MCF 10A (cell line): Measurements from ENCODE around the gene MXRA8. TPM values are rescaled to one million over a fixed set of nuclear protein-coding genes. Genes with fewer than 3 reads are reported as not detected.

Experiments
- BruUV-seq: library from RNA; stranded (reverse); fragments of 400-500 nt; replicated peaks from 2 replicates; lab custom pipeline; 2021; lab: Mats Ljungman, UMichigan
- CTCF ChIA-PET: fragments of 300-600 bp; sonication (Branson Sonifier 250); formaldehyde crosslinking; extraction: SDS; loops from one replicate; lab custom pipeline; 2021; ENCODE audit warnings: antibody characterized with exemption, inconsistent platforms; lab: Yijun Ruan, JAX
- POLR2A ChIA-PET: fragments of 300-600, 350-650 bp; sonication (Branson Sonifier 250); formaldehyde crosslinking; extraction: SDS; loops from one replicate; lab custom pipeline; 2020; ENCODE audit warnings: antibody characterized with exemption, inconsistent platforms; lab: Yijun Ruan, JAX
- DNase-seq: peaks from one replicate; pipeline ENCODE4 v3.0.0-alpha.2; 2018; ENCODE audit not compliant: unreplicated experiment
- H3K27ac Mint-ChIP-seq: one replicate; pipeline ENCODE4 v1.8.0; 2022; ENCODE audit warnings: mild to moderate bottlenecking, low read depth, mixed read lengths; ENCODE audit not compliant: unreplicated experiment
- H3K27me3 Mint-ChIP-seq: one replicate; pipeline ENCODE4 v1.8.0; 2022; ENCODE audit warnings: mixed read lengths; ENCODE audit not compliant: insufficient read depth, unreplicated experiment
- H3K36me3 Mint-ChIP-seq: one replicate; pipeline ENCODE4 v1.8.0; 2022; ENCODE audit warnings: mild to moderate bottlenecking, moderate library complexity, mixed read lengths; ENCODE audit not compliant: insufficient read depth, unreplicated experiment
- H3K4me1 Mint-ChIP-seq: one replicate; pipeline ENCODE4 v1.8.0; 2022; ENCODE audit warnings: mixed read lengths; ENCODE audit not compliant: insufficient read depth, unreplicated experiment
- H3K4me3 Mint-ChIP-seq: one replicate; pipeline ENCODE4 v1.8.0; 2022; ENCODE audit warnings: mild to moderate bottlenecking, moderate library complexity, mixed read lengths; ENCODE audit not compliant: unreplicated experiment
- H3K9me3 Mint-ChIP-seq: one replicate; pipeline ENCODE4 v1.8.0; 2022; ENCODE audit warnings: mixed read lengths; ENCODE audit not compliant: unreplicated experiment
- intact Hi-C: fragments of 100-400 bp; cut with micrococcal nuclease; formaldehyde crosslinking; loops from 2 replicates; pipeline ENCODE4 v1.14.1; 2022
- total RNA-seq: library from RNA; stranded (reverse); gene quantifications from 2 replicates; pipeline ENCODE4 v1.2.3, GENCODE V29; 2022
- TF ChIP-seq, protein P1 (sequence below): fragments of 200-600 bp; IDR thresholded peaks from one replicate; pipeline ENCODE4 v1.8.0; 2022; ENCODE audit warnings: antibody characterized with exemption, mild to moderate bottlenecking; ENCODE audit not compliant: unreplicated experiment

The MXRA8 gene
- total RNA-seq, 1 experiment from 2014 or later = not detected

- H3K27ac Mint-ChIP-seq = no peak overlapping the region
- intact Hi-C loops = no loop called here
- ChIA-PET CTCF (no interaction called here), POLR2A (interaction anchor here (0.9 to 1.1 kb wide), 2 partner anchors 9 to 12 kb away, joined by 3 read pairs; no protein-coding TSS in a partner anchor)
- DNase-seq = no peak
- no peak overlapping the region for H3K4me3 Mint-ChIP-seq
- BruUV-seq = no TSS peak
- H3K36me3 Mint-ChIP-seq = peaks cover 60% of the 10 kb centered on the region
- no peaks in the 10 kb centered on the region for H3K27me3 Mint-ChIP-seq
- H3K9me3 Mint-ChIP-seq = no peaks in the 10 kb centered on the region
- no peaks in the 10 kb centered on the region for H3K4me1 Mint-ChIP-seq
- TF ChIP-seq, protein P1, sequence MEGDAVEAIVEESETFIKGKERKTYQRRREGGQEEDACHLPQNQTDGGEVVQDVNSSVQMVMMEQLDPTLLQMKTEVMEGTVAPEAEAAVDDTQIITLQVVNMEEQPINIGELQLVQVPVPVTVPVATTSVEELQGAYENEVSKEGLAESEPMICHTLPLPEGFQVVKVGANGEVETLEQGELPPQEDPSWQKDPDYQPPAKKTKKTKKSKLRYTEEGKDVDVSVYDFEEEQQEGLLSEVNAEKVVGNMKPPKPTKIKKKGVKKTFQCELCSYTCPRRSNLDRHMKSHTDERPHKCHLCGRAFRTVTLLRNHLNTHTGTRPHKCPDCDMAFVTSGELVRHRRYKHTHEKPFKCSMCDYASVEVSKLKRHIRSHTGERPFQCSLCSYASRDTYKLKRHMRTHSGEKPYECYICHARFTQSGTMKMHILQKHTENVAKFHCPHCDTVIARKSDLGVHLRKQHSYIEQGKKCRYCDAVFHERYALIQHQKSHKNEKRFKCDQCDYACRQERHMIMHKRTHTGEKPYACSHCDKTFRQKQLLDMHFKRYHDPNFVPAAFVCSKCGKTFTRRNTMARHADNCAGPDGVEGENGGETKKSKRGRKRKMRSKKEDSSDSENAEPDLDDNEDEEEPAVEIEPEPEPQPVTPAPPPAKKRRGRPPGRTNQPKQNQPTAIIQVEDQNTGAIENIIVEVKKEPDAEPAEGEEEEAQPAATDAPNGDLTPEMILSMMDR = no peak
Observed at GRCh38 chr1:1338278-1338677, 20.1 kb downstream of the MXRA8 start.

- DNase-seq = no peak
- CTCF ChIA-PET = no interaction called here
- POLR2A ChIA-PET = interaction anchor here (0.9 to 1.1 kb wide), 2 partner anchors 10 to 11 kb away, joined by 3 read pairs; no protein-coding TSS in a partner anchor
- BruUV-seq = no TSS peak
- Mint-ChIP-seq H3K27me3 (no peaks in the 10 kb centered on the region), H3K9me3 (no peaks in the 10 kb centered on the region), H3K27ac (no peak overlapping the region), H3K36me3 (peaks cover 60% of the 10 kb centered on the region), H3K4me1 (no peaks in the 10 kb centered on the region), H3K4me3 (no peak overlapping the region)
- TF ChIP-seq, protein P1 = no peak
- intact Hi-C loops = no loop called here
Observed at GRCh38 chr1:1337793-1338147, 20.6 kb downstream of the MXRA8 start.

DNA sequence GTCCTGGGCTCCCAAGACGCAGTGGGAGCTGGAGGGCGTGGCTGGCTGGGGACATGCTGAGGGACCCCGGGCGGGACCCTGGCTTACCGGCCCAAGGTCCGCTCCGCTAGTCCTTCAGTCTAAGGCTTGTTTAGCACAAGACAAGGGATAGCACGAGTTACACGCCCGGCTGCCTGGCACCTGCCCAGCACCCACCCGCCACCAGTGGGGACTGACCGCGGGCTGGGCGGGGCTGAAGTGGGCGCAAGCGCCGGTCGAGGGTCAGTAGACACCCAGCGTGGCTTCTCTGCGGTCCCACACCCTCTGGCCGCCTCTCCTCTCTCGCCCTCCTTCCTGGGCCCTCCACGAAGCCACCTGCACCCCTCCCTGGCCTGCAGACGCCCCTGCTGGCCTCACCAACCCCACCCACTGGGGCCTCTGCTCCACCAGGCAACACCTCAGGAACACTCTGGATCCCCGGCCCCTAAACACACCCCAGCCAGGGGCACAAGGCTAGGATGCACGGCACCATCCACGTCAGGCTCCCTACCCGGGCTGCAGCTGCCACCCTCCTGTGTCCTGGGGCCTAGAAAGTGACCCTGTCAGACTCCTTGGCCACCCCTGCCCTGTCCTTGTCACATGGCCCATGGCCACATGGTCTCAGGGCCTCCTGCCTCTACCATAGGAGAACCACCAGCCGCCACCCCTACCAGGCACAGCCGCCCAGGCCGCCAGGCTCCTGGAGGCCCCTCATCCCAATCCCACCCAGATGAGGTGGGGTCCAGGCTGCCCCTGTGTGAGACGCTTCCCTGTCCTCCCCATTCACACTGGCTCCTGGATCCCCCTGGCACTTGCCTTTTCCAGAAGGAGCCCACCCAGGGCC, 21.2 kb downstream of the MXRA8 start:
- H3K27me3 Mint-ChIP-seq = no peaks in the 10 kb centered on the region
- ChIA-PET POLR2A (interaction anchor here (0.9 to 1.1 kb wide), 2 partner anchors 10 to 11 kb away, joined by 3 read pairs; no protein-coding TSS in a partner anchor), CTCF (no interaction called here)
- H3K36me3 Mint-ChIP-seq = peaks cover 61% of the 10 kb centered on the region
- H3K9me3 Mint-ChIP-seq = no peaks in the 10 kb centered on the region
- TF ChIP-seq, protein P1 = no peak
- no peak overlapping the region for H3K4me3 Mint-ChIP-seq
- DNase-seq = no peak
- no TSS peak for BruUV-seq
- H3K27ac Mint-ChIP-seq = no peak overlapping the region
- intact Hi-C loops = no loop called here
- H3K4me1 Mint-ChIP-seq = no peaks in the 10 kb centered on the region

GRCh38 chr1:1336446-1336845, 21.9 kb downstream of the MXRA8 start:
- H3K36me3 Mint-ChIP-seq = peaks cover 60% of the 10 kb centered on the region
- CTCF ChIA-PET = no interaction called here
- POLR2A ChIA-PET = interaction anchor here (0.6 kb wide), 1 partner anchor 141 kb away, joined by 3 read pairs; no protein-coding TSS in a partner anchor
- intact Hi-C loops = no loop called here
- no peaks in the 10 kb centered on the region for H3K27me3 Mint-ChIP-seq
- no TSS peak for BruUV-seq
- TF ChIP-seq, protein P1 = no peak
- no peak overlapping the region for H3K4me3 Mint-ChIP-seq
- no peak overlapping the region for H3K27ac Mint-ChIP-seq
- no peak for DNase-seq
- H3K9me3 Mint-ChIP-seq = no peaks in the 10 kb centered on the region
- no peaks in the 10 kb centered on the region for H3K4me1 Mint-ChIP-seq
